Large intestine (tissue), 3 donors: ENCODE results near the gene RALB. TPM values are rescaled to one million over a fixed set of nuclear protein-coding genes. Genes with fewer than 3 reads are reported as not detected.

Source experiments
- DNase-seq, 2 donors: peaks; one replicate each; pipeline versions ENCODE4 v3.0.0 to v3.0.0-alpha.2; 2013
- H3K27ac ChIP-seq: one replicate; pipeline ENCODE4 v1.5.1; 2013; ENCODE audit warnings: low read length
- H3K27me3 ChIP-seq: 2 replicates; pipeline ENCODE4 v1.6.1; 2013; ENCODE audit warnings: low read length; ENCODE audit not compliant: control insufficient read depth, insufficient read depth
- H3K36me3 ChIP-seq: 2 replicates; pipeline ENCODE4 v1.6.1; 2013; ENCODE audit warnings: low read length; ENCODE audit not compliant: control insufficient read depth, insufficient read depth
- H3K4me1 ChIP-seq: one replicate; pipeline ENCODE4 v1.6.1; 2013; ENCODE audit warnings: low read length; ENCODE audit not compliant: control insufficient read depth, insufficient read depth
- H3K4me3 ChIP-seq: one replicate; pipeline ENCODE4 v1.5.1; 2013; ENCODE audit warnings: low read length
- H3K9me3 ChIP-seq: one replicate; pipeline ENCODE4 v1.6.1; 2013; ENCODE audit warnings: mild to moderate bottlenecking, low read depth, low read length, moderate library complexity; ENCODE audit not compliant: control insufficient read depth
- WGBS: methylation state at CpG from one replicate; pipeline ENCODE4 v1.1.5; 2013; ENCODE audit warnings: low lambda C conversion rate; ENCODE audit not compliant: insufficient coverage; 5-methylcytosine and 5-hydroxymethylcytosine counted together
- polyA plus RNA-seq: library from polyadenylated mRNA; unstranded; fragments of 120-200 nt; gene quantifications from one replicate; pipeline ENCODE4 v1.2.1, GENCODE V29; 2013

Gene RALB
- polyA plus RNA-seq, 1 donor, result 102 TPM

GRCh38 chr2:120261387-120262006 is 8.8 kb downstream of the RALB start:
- Histone ChIP-seq H3K27ac (no peak overlapping the region), H3K36me3 (peaks cover 6% of the 10 kb centered on the region), H3K9me3 (peaks cover 9% of the 10 kb centered on the region), H3K4me3 (no peak overlapping the region), H3K27me3 (no peaks in the 10 kb centered on the region), H3K4me1 (peaks cover 11% of the 10 kb centered on the region)
- WGBS, result 100% methylated on average over 2 of the region's 6 CpGs
- no peak for DNase-seq

DNA sequence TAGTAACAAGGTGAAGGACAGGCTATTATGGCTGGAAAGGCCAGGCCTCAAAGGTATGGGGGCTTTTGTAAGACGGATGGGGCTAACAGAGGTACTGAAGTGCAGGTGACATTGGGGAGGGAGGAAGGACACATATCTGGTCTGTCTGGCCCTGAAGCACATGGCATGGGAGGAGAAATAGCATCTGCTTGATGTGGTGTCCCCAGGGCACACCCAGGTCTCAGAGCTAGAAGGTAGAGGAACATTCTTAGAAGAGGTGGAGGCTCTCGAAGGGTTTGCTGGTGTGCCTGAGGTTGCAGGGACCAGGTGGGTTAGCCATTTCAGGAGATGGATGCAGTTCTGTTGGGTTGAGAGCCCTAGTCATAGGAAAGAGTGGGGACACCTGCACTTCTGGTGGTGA is 9.5 kb downstream of the RALB start:
- Histone ChIP-seq H3K36me3 (peaks cover 6% of the 10 kb centered on the region), H3K4me3 (no peak overlapping the region), H3K27ac (no peak overlapping the region), H3K27me3 (no peaks in the 10 kb centered on the region), H3K4me1 (peaks cover 11% of the 10 kb centered on the region), H3K9me3 (peaks cover 9% of the 10 kb centered on the region)
- no peak for DNase-seq
- no CpG with 5 or more reads among the region's 2 CpGs for WGBS

DNA sequence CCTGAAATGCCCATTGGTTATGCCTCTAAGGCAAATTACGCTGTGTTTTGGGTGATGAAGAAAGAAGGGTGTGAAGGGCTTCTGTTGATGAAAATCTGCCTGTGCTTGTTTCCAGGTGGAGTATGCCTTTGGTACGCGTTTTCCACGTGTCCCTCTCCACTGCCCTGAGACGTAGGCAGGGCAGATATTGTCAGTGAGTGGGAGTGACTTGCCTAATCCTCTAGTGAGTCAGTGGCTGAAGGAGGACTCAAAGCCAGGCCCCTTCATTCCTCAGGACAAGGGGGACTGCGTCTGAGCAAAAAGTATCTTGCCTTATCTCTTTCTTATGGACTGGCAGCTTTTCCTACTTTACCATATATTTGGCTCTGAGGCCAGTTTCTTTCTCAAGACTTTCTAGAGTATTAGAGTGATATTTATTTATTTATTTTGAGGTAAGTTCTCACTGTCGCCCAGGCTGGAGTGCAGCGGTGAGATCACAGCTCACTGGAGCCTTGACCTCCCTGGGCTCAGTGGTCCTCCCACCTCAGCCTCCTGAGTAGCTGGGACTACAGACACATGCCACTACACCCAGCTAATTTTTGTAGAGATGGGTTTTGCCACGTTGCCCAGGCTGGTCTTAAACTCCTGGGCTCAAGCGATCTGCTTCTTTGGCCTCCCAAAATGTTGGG is 10.2 kb downstream of the RALB start:
- Histone ChIP-seq H3K27ac (no peak overlapping the region), H3K36me3 (peaks cover 6% of the 10 kb centered on the region), H3K9me3 (peaks cover 9% of the 10 kb centered on the region), H3K4me1 (peaks cover 6% of the 10 kb centered on the region), H3K27me3 (no peaks in the 10 kb centered on the region), H3K4me3 (no peak overlapping the region)
- WGBS, result no CpG with 5 or more reads among the region's 10 CpGs
- DNase-seq, result no peak

GRCh38 chr2:120265006-120265405 is 12.4 kb downstream of the RALB start:
- H3K27me3 ChIP-seq, result no peaks in the 10 kb centered on the region
- DNase-seq, result no peak
- H3K9me3 ChIP-seq, result peaks cover 7% of the 10 kb centered on the region
- no peaks in the 10 kb centered on the region for H3K4me1 ChIP-seq
- no peak overlapping the region for H3K4me3 ChIP-seq
- 83% methylated on average over 1 of the region's 12 CpGs for WGBS
- H3K36me3 ChIP-seq, result peaks cover 8% of the 10 kb centered on the region
- no peak overlapping the region for H3K27ac ChIP-seq

- DNase-seq, result no peak
- H3K27ac ChIP-seq, result no peak overlapping the region
- WGBS, result 100% methylated on average over 3 of the region's 8 CpGs
- no peaks in the 10 kb centered on the region for H3K27me3 ChIP-seq
- H3K9me3 ChIP-seq, result no peaks in the 10 kb centered on the region
- H3K4me1 ChIP-seq, result peaks cover 3% of the 10 kb centered on the region
- no peak overlapping the region for H3K4me3 ChIP-seq
- peaks cover 6% of the 10 kb centered on the region for H3K36me3 ChIP-seq
Measured at GRCh38 chr2:120267348-120267747, 14.7 kb downstream of the RALB start.

DNA sequence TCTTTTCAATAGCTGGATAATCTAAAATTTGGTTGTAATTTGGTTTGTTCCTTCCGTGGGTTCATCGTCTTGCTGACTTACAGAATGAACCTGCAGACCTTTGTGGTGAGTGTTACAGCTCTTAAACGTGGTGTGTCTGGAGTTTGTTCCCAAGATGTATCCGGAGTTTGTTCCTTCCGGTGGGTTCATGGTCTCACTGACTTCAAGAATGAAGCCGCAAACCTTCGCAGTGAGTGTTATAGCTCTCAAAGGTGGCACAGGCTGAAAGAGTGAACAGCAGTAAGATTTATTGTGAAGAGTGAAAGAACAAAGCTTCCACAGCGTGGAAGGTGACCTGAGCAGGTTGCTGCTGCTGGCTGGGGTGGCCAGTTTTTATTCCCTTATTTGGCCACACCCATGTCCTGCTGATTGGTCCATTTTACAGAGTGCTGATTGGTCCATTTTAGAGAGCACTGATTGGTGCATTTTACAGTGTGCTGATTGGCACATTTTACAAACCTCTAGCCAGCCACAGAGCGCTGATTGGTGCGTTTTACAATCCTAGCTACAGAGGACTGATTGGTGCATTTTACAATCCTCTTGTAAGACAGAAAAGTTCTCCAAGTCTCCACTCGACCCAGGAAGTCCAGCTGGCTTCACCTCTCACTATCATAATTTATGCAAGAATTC is 16.6 kb downstream of the RALB start:
- no peak for DNase-seq
- peaks cover 2% of the 10 kb centered on the region for H3K9me3 ChIP-seq
- peaks cover 6% of the 10 kb centered on the region for H3K36me3 ChIP-seq
- WGBS, result 100% methylated on average over 2 of the region's 11 CpGs
- no peaks in the 10 kb centered on the region for H3K27me3 ChIP-seq
- H3K4me3 ChIP-seq, result no peak overlapping the region
- H3K27ac ChIP-seq, result no peak overlapping the region
- peaks cover 11% of the 10 kb centered on the region for H3K4me1 ChIP-seq

GRCh38 chr2:120269816-120270215 is 17.2 kb downstream of the RALB start:
- peaks cover 11% of the 10 kb centered on the region for H3K4me1 ChIP-seq
- H3K27me3 ChIP-seq, result no peaks in the 10 kb centered on the region
- DNase-seq, result no peak
- peaks cover 6% of the 10 kb centered on the region for H3K36me3 ChIP-seq
- H3K4me3 ChIP-seq, result no peak overlapping the region
- H3K9me3 ChIP-seq, result peaks cover 2% of the 10 kb centered on the region
- 100% methylated on average over 1 of the region's 1 CpG for WGBS
- H3K27ac ChIP-seq, result no peak overlapping the region

GRCh38 chr2:120271711-120272379 is 19.2 kb downstream of the RALB start:
- Histone ChIP-seq H3K36me3 (peaks cover 6% of the 10 kb centered on the region), H3K4me3 (no peak overlapping the region), H3K9me3 (peaks cover 2% of the 10 kb centered on the region), H3K27ac (peak overlapping the region; percentile 20), H3K27me3 (no peaks in the 10 kb centered on the region), H3K4me1 (peaks cover 11% of the 10 kb centered on the region)
- no CpG with 5 or more reads among the region's 1 CpG for WGBS
- DNase-seq, result no peak

- Histone ChIP-seq H3K36me3 (peaks cover 6% of the 10 kb centered on the region), H3K4me1 (peaks cover 11% of the 10 kb centered on the region), H3K4me3 (no peak overlapping the region), H3K27ac (peak overlapping the region; percentile 68), H3K9me3 (peaks cover 7% of the 10 kb centered on the region), H3K27me3 (no peaks in the 10 kb centered on the region)
- no CpG with 5 or more reads among the region's 4 CpGs for WGBS
- DNase-seq, result peak; percentile 35 to 54
Measured at GRCh38 chr2:120272763-120273481, 20.3 kb downstream of the RALB start.
